Mammary epithelial cell (primary cell): ENCODE results near the gene NBEAL1.

ENCODE experiments used
- CTCF ChIP-seq, 2 donors: IDR thresholded peaks in 1 of 2; conservative IDR thresholded peaks in 1 of 2; 2 replicates each; pipeline ENCODE4 v1.5.1; 2011 to 2012; ENCODE audit warnings: inconsistent platforms in 2 of 2, low read length in 2 of 2, mild to moderate bottlenecking in 2 of 2, control low read depth in 1 of 2, low read depth in 1 of 2; ENCODE audit not compliant: insufficient read depth in 1 of 2; ENCODE audit errors: extremely low read depth in 1 of 2
- EZH2 ChIP-seq: IDR thresholded peaks from 2 replicates; pipeline ENCODE4 v1.6.1; 2012; ENCODE audit warnings: low read length, inconsistent platforms, borderline replicate concordance

GRCh38 chr2:203016716-203017115, 2.0 kb downstream of the NBEAL1 start:
- TF ChIP-seq CTCF (conservative IDR thresholded peaks at IDR 0.05 in 1 of 2, IDR thresholded peaks at IDR 0.05 in 1 of 2; ENCODE audit: extremely low read depth in 1 of 2, insufficient read depth in 1 of 2, low read depth in 1 of 2, low read length in 2 of 2): no peak
- no peak for TF ChIP-seq EZH2
